Lower leg skin (tissue), 3 donors: ENCODE measurements around the gene TCTN2.

Source experiments
- POLR2A ChIP-seq, 2 donors: fragments of 450-650 bp; IDR thresholded peaks; one replicate each; pipeline ENCODE4 v1.6.1; 2016 to 2017; ENCODE audit warnings: antibody characterized with exemption in 2 of 2, mild to moderate bottlenecking in 1 of 2, moderate library complexity in 1 of 2
- TF ChIP-seq, protein P1 (sequence below), 3 donors: fragments of 450-650 bp; IDR thresholded peaks; one replicate each; pipeline ENCODE4 v1.5.1; 2016; ENCODE audit warnings: antibody characterized with exemption in 3 of 3, mild to moderate bottlenecking in 3 of 3, moderate library complexity in 2 of 3

- TF ChIP-seq POLR2A (IDR thresholded peaks at IDR 0.05) = no peak
- TF ChIP-seq, protein P1, sequence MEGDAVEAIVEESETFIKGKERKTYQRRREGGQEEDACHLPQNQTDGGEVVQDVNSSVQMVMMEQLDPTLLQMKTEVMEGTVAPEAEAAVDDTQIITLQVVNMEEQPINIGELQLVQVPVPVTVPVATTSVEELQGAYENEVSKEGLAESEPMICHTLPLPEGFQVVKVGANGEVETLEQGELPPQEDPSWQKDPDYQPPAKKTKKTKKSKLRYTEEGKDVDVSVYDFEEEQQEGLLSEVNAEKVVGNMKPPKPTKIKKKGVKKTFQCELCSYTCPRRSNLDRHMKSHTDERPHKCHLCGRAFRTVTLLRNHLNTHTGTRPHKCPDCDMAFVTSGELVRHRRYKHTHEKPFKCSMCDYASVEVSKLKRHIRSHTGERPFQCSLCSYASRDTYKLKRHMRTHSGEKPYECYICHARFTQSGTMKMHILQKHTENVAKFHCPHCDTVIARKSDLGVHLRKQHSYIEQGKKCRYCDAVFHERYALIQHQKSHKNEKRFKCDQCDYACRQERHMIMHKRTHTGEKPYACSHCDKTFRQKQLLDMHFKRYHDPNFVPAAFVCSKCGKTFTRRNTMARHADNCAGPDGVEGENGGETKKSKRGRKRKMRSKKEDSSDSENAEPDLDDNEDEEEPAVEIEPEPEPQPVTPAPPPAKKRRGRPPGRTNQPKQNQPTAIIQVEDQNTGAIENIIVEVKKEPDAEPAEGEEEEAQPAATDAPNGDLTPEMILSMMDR (IDR thresholded peaks at IDR 0.05) = no peak
Measured at GRCh38 chr12:123705935-123706334, 35.0 kb downstream of the TCTN2 start.
